ENCODE results near the gene FBXL7. TPM values are rescaled to one million over a fixed set of nuclear protein-coding genes. Genes with fewer than 3 reads are reported as not detected.
A peak's percentile ranks its signal among the peaks of the same experiment; 100 is the strongest.

The FBXL7 gene
- total RNA-seq, 6 experiments from 2014 or later: 0.81 to 1.9 (median 1.3) TPM

GRCh38 chr5:15819617-15820016 is 319.6 kb downstream of the FBXL7 start:
- Histone ChIP-seq H3K27me3 (no peaks in the 10 kb centered on the region), H3K36me3 (no peaks in the 10 kb centered on the region), H3K27ac (no peak overlapping the region), H3K4me1 (no peaks in the 10 kb centered on the region), H3K4me3 (no peak overlapping the region), H3K9me3 (no peaks in the 10 kb centered on the region)
- ATAC-seq: no peak
- intact Hi-C loops (cut with DNase I): no loop called here
- no peak for DNase-seq
- TF ChIP-seq, protein P1, sequence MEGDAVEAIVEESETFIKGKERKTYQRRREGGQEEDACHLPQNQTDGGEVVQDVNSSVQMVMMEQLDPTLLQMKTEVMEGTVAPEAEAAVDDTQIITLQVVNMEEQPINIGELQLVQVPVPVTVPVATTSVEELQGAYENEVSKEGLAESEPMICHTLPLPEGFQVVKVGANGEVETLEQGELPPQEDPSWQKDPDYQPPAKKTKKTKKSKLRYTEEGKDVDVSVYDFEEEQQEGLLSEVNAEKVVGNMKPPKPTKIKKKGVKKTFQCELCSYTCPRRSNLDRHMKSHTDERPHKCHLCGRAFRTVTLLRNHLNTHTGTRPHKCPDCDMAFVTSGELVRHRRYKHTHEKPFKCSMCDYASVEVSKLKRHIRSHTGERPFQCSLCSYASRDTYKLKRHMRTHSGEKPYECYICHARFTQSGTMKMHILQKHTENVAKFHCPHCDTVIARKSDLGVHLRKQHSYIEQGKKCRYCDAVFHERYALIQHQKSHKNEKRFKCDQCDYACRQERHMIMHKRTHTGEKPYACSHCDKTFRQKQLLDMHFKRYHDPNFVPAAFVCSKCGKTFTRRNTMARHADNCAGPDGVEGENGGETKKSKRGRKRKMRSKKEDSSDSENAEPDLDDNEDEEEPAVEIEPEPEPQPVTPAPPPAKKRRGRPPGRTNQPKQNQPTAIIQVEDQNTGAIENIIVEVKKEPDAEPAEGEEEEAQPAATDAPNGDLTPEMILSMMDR (IDR thresholded peaks at IDR 0.05): no peak
- TF ChIP-seq POLR2A (IDR thresholded peaks at IDR 0.05): no peak
- 72% methylated on average over 5 of the region's 5 CpGs for WGBS (ENCODE audit: insufficient coverage, low coverage, low lambda C conversion rate, missing lambda C conversion rate)

GRCh38 chr5:15821506-15821905 is 321.5 kb downstream of the FBXL7 start:
- ATAC-seq: no peak
- no peaks in the 10 kb centered on the region for H3K4me1 ChIP-seq
- no peaks in the 10 kb centered on the region for H3K36me3 ChIP-seq
- no peaks in the 10 kb centered on the region for H3K27me3 ChIP-seq
- H3K4me3 ChIP-seq: no peak overlapping the region
- no peaks in the 10 kb centered on the region for H3K9me3 ChIP-seq
- intact Hi-C loops (cut with DNase I): no loop called here
- no peak overlapping the region for H3K27ac ChIP-seq
- DNase-seq: no peak
- TF ChIP-seq, protein P1 (IDR thresholded peaks at IDR 0.05): no peak
- no peak for TF ChIP-seq POLR2A (IDR thresholded peaks at IDR 0.05)

DNA sequence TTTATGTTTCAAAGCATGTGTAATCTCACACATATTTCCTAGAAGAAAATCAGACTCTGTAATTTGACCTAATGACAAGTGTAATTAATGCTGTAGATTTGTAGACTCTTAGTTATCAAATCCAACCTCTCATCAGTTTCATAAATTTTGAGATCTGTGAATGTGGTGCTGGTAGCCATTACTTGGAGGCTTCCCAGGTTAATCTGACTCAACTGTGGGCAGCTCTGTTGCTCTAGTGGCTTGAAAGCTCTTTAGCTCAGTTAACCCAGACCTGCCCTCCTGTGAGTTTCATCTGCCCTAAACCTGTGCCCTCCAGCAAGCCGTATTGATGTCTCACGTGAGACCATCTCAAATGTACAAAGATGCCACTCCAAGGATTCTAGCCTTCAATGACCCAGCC is 323.4 kb downstream of the FBXL7 start:
- intact Hi-C loops (cut with DNase I): no loop called here
- WGBS (ENCODE audit: insufficient coverage, low coverage, low lambda C conversion rate, missing lambda C conversion rate): no CpG with 5 or more reads among the region's 2 CpGs
- no peak overlapping the region for H3K27ac ChIP-seq

GRCh38 chr5:15827741-15828140 is 327.8 kb downstream of the FBXL7 start:
- intact Hi-C loops (cut with DNase I): no loop called here
- DNase-seq (no peak), ATAC-seq (no peak)
- no peaks in the 10 kb centered on the region for H3K36me3 ChIP-seq
- no peaks in the 10 kb centered on the region for H3K9me3 ChIP-seq
- WGBS (ENCODE audit: insufficient coverage, low coverage, low lambda C conversion rate, missing lambda C conversion rate): 64% methylated on average over 1 of the region's 1 CpG
- no peak overlapping the region for H3K27ac ChIP-seq
- H3K4me3 ChIP-seq: no peak overlapping the region
- no peaks in the 10 kb centered on the region for H3K4me1 ChIP-seq
- no peaks in the 10 kb centered on the region for H3K27me3 ChIP-seq
- TF ChIP-seq, protein P1 (IDR thresholded peaks at IDR 0.05): no peak

More for the DNA sequence above, 323.4 kb downstream of the FBXL7 start:
- ATAC-seq (no peak), DNase-seq (no peak)
- no peak for TF ChIP-seq POLR2A (IDR thresholded peaks at IDR 0.05)
- TF ChIP-seq, protein P1 (IDR thresholded peaks at IDR 0.05): no peak
- Histone ChIP-seq H3K4me3 (no peak overlapping the region), H3K36me3 (no peaks in the 10 kb centered on the region), H3K4me1 (no peaks in the 10 kb centered on the region), H3K27me3 (no peaks in the 10 kb centered on the region), H3K9me3 (no peaks in the 10 kb centered on the region)

DNA sequence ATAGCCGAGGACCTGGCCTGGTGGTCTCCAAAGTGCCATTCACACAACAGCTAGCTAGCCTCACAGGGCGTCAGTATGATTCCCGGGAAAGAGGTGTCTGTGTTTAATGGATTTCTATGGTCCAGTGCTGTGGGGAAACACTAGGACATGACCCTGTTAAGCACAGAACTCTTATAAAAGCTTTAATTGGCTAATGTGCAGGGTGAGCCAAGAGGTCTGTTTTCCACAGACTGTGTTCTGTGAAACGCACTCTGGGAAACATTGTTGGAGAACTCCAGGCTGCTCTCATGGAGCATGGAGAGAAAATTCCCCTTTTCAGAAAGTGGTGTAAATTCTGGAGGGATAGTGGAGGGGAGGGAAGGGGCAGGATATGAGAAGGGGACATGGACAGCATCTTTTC is 331.4 kb downstream of the FBXL7 start:
- no peak for DNase-seq
- WGBS (ENCODE audit: insufficient coverage, low coverage, low lambda C conversion rate, missing lambda C conversion rate): 49% methylated on average over 4 of the region's 4 CpGs

More for the DNA sequence above, 331.4 kb downstream of the FBXL7 start:
- no peaks in the 10 kb centered on the region for H3K4me1 ChIP-seq
- TF ChIP-seq, protein P1 (IDR thresholded peaks at IDR 0.05): no peak
- no peak for TF ChIP-seq POLR2A (IDR thresholded peaks at IDR 0.05)
- no peak overlapping the region for H3K4me3 ChIP-seq
- H3K27ac ChIP-seq: no peak overlapping the region
- no peaks in the 10 kb centered on the region for H3K36me3 ChIP-seq
- intact Hi-C loops (cut with DNase I): no loop called here
- peak in 1 of 4 donors; percentile 29 for ATAC-seq
- H3K9me3 ChIP-seq: no peaks in the 10 kb centered on the region
- no peaks in the 10 kb centered on the region for H3K27me3 ChIP-seq

Data from right lobe of liver (tissue), 6 donors.